Activated CD8-positive, alpha-beta memory T cell treated with anti-CD3 and anti-CD28 coated beads, Interleukin-2, amount 50 U/mL, for 1 hour (primary cell): ENCODE results near the gene RAD51B.
"Not testable (repeated sequence)": the region's sequence is repeated elsewhere in the genome, so short reads cannot be mapped to it uniquely, and the experiment has no call there.

Experiments
- DNase-seq: peaks from one replicate; pipeline ENCODE4 v3.0.0-alpha.2; 2020; ENCODE audit errors: extremely low read depth

RAD51B gene

DNA sequence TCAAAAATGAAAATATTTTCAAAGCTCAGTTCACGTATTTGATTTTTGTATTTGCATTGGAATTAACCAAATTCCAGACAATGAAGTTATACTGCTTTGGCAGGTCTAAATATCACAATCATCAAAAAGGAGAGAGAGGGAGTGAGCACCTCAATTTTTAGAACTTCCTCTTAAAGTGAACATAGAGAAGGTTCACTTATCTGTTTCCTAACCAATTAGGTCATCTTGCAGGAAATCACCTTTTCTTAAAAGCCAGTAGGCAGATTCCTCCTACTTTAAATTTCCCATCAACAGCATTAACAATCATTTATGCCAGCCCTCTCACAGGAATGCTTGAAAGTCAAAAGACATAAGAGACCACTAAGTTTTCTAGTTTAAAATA, 584.6 kb downstream of the RAD51B start:
- DNase-seq, result no peak

DNA sequence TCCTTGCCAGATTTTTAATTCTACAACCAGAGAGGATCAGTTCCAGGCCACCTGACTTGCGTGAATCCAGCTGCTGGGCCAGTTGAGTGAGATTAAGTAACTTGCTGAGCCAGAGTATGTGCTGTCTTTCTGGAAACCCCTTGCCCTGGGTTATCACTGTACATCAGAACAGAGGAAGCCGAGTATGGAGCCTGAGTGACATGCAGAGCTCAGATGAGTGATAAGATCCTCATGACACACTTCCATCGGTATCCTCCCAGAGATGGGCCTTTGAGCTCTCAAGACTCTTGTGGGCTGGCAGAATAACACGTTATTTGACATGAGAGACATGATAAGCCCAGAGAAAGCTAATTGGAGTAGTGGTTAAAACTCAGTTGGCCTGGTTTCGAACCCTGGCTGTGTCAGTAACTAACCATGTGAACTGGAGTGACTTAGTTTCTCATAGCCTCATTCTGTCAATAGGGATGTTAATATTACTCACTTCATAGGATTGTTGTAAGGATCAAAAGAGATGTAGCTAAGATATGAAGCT, 585.1 kb downstream of the RAD51B start:
- no peak for DNase-seq

GRCh38 chr14:68405961-68406360, 586.4 kb downstream of the RAD51B start:
- DNase-seq, result no peak

DNA sequence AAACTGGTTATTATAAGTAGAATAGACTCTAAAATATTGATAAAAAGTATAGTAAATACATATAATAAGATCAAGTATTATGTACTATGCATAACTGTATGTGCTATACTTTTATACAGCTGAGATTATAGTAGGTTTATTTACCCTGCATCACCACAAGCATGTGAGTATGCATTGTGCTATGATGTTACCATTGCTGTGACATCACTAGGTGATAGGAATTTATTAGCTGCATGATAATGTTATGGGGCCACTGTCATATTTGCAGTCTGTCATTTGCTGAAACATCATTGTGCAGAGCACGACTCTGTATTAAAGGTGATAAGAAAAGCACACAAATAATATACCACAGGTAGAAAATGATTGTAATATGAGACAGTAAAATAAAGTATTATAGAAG, 587.7 kb downstream of the RAD51B start:
- no peak for DNase-seq

- DNase-seq, result no peak
These were observed 588.2 kb downstream of the RAD51B start for GRCh38 chr14:68407825-68408224.

DNA sequence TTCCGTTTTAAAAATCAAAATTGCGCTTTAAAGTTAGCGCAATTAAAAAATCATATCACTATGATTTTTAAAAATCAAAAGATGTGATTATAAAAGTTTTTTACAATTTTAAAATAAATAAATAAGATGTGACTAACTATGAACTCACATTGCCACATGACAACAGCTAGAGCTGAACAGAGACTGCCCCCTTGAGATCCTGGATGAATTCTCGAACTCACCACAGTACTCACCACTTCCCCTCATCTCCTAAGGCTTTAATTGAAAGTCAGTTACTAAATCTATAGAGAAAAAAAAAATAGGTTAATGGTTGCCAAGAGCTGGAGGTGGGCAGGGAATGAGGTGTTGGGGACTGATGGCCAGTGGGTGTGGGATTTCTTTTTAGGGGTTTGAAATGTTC, 589.1 kb downstream of the RAD51B start:
- DNase-seq, result no peak

- no peak for DNase-seq
These were observed 589.8 kb downstream of the RAD51B start for GRCh38 chr14:68409387-68409786.

- no peak for DNase-seq
These were observed 593.2 kb downstream of the RAD51B start for GRCh38 chr14:68412505-68413465.

- no peak for DNase-seq
These were observed 593.9 kb downstream of the RAD51B start for GRCh38 chr14:68413509-68413908.

GRCh38 chr14:68414121-68414520, 594.5 kb downstream of the RAD51B start:
- no peak for DNase-seq

DNA sequence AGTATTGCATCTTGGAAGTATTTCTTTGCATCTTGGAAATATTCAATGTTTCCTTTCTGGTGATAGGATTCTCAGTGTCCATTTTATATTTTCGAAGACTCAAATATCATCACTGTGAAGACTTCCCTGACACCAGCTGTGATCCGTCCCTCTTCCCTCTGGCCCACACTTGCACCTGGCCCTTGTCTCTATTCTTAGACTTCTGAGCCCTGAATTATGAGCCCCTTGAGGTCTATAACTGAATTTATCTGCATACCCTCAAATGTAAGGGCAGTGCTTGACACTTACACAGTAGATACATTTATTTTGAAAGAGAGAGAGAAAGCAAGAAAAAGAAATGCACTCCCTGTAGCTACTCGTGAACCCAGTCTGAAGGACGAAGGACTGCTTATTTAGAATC, 596.6 kb downstream of the RAD51B start:
- no peak for DNase-seq

DNA sequence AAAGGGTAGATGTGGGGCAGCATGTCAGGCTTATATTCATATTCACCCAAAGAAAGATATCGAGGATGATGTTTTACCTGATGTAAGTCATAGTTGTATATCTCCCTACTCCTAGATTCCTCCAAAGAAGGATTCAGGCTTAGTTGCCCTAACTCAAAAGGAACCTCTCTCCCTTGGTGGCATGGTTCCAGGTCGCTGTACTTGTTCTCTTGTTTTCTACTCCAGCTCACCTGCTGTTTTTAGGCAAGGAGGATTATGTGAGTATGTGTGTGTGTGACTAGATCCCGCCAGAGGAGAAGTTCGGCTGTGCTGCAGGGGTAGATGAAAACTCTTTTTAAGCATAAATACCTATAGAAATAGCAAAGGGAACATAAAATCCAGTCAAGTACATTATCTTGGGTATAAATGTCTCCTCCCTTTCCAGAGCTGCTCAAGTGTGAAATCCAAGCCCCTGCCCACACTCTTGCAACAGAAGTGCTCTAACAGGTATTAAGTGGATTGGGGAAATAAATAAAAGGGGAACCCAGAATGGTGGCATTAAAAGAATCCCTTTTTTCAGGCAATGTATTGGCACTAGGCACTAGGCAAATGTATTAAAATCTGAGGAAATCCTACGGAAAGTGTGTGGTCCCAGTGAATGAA, 597.6 kb downstream of the RAD51B start:
- no peak for DNase-seq

- DNase-seq, result no peak
These were observed 598.9 kb downstream of the RAD51B start for GRCh38 chr14:68418174-68419118.

DNA sequence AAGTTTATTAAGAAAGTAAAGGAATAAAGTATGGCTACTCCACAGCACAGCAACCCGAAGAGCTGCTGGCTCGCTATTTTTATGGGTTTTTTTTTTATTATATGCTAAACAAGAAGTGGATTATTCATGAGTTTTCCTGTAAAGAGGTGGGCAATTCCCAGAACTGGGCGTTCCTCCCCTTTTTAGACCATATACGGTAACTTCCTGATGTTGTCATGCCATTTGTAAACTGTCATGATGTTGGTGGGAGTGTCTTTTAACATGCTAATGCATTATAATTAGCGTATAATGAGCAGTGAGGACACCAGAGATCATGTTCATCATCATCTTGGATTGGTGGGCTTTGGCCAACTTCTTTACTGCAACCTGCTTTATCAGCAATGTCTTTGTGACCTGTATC, 600.8 kb downstream of the RAD51B start:
- no peak for DNase-seq

GRCh38 chr14:68421116-68421515, 601.5 kb downstream of the RAD51B start:
- DNase-seq, result no peak

- no peak for DNase-seq
These were observed 604.1 kb downstream of the RAD51B start for GRCh38 chr14:68423686-68424085.

GRCh38 chr14:68424443-68425172, 605.0 kb downstream of the RAD51B start:
- no peak for DNase-seq

- no peak for DNase-seq
These were observed 607.3 kb downstream of the RAD51B start for GRCh38 chr14:68426661-68427549.

- DNase-seq, result no peak
These were observed 607.9 kb downstream of the RAD51B start for GRCh38 chr14:68427550-68427890.

DNA sequence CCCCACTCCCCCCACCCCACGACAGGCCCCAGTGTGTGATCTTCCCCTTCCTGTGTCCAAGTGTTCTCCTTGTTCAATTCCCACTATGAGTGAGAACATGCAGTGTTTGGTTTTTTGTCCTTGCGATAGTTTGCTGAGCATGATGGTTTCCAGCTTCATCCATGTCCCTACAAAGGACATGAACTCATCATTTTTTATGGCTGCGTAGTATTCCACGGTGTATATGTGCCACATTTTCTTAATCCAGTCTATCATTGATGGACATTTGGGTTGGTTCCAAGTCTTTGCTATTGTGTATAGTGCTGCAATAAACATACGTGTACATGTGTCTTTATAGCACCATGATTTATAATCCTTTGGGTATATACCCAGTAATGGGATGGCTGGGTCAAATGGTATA, 609.3 kb downstream of the RAD51B start:
- DNase-seq, result not testable (repeated sequence)
